Keratinocyte (primary cell): Measurements from ENCODE around the gene HIVEP1. TPM values are rescaled to one million over a fixed set of nuclear protein-coding genes. Genes with fewer than 3 reads are reported as not detected.
A peak's percentile ranks its signal among the peaks of the same experiment; 100 is the strongest.

Experiments
- DNase-seq: peaks from one replicate; pipeline ENCODE4 v3.0.0-alpha.2; 2011; ENCODE audit warnings: low read depth, missing footprints, low spot score
- FAIRE-seq: peaks from 2 replicates; lab custom pipeline; 2011; peaks lifted over from hg19 to GRCh38; lab: Jason Lieb, UNC
- H2AFZ ChIP-seq: 2 replicates; pipeline ENCODE4 v1.6.0; 2012; ENCODE audit warnings: low read length, control low read depth, inconsistent platforms; ENCODE audit not compliant: control insufficient read depth
- H3K27ac ChIP-seq: 2 replicates; pipeline ENCODE4 v1.5.1; 2011; ENCODE audit warnings: low read length; ENCODE audit not compliant: control insufficient read depth, insufficient read depth
- H3K27me3 ChIP-seq: 3 replicates; pipeline ENCODE4 v1.6.0; 2011; ENCODE audit warnings: low read length; ENCODE audit not compliant: control insufficient read depth, insufficient read depth; ENCODE audit errors: extremely low read depth
- H3K36me3 ChIP-seq, 2 experiments: 2 replicates in 1 of 2; 3 replicates in 1 of 2; pipeline ENCODE4 v1.5.1; 2011; ENCODE audit warnings: low read length in 2 of 2, mild to moderate bottlenecking in 1 of 2; ENCODE audit not compliant: control insufficient read depth in 2 of 2, insufficient read depth in 2 of 2; ENCODE audit errors: extremely low read depth in 1 of 2
- H3K4me1 ChIP-seq: 3 replicates; pipeline ENCODE4 v1.5.1; 2011; ENCODE audit warnings: low read length; ENCODE audit not compliant: control insufficient read depth, insufficient read depth; ENCODE audit errors: extremely low read depth
- H3K4me2 ChIP-seq: 3 replicates; pipeline ENCODE4 v1.6.0; 2011; ENCODE audit warnings: low read depth, low read length; ENCODE audit not compliant: control insufficient read depth, insufficient read depth; ENCODE audit errors: extremely low read depth
- H3K4me3 ChIP-seq, 3 experiments: fragments of 200-600 bp in 1 of 3; sonication (generic) in 1 of 3; 2 replicates in 2 of 3; 3 replicates in 1 of 3; pipeline ENCODE4 v1.5.1; 2011 to 2016; ENCODE audit warnings: low read length in 3 of 3, mild to moderate bottlenecking in 3 of 3, control low read depth in 2 of 3, inconsistent platforms in 1 of 3, low read depth in 1 of 3, mixed read lengths in 1 of 3, mixed run types in 1 of 3, moderate library complexity in 1 of 3; ENCODE audit not compliant: control insufficient read depth in 2 of 3, insufficient read depth in 2 of 3; ENCODE audit errors: extremely low read depth in 1 of 3
- H3K79me2 ChIP-seq: 2 replicates; pipeline ENCODE4 v1.6.0; 2012; ENCODE audit warnings: low read length; ENCODE audit not compliant: control insufficient read depth, insufficient read depth
- H3K9ac ChIP-seq: 3 replicates; pipeline ENCODE4 v1.6.0; 2011; ENCODE audit warnings: low read length; ENCODE audit not compliant: control insufficient read depth, insufficient read depth; ENCODE audit errors: extremely low read depth
- H3K9me1 ChIP-seq: 3 replicates; pipeline ENCODE4 v1.6.0; 2011; ENCODE audit warnings: low read length; ENCODE audit not compliant: control insufficient read depth, insufficient read depth; ENCODE audit errors: extremely low read depth
- H3K9me3 ChIP-seq: 2 replicates; pipeline ENCODE4 v1.5.1; 2012; ENCODE audit warnings: low read depth, low read length; ENCODE audit not compliant: control insufficient read depth
- H4K20me1 ChIP-seq: 3 replicates; pipeline ENCODE4 v1.6.0; 2011; ENCODE audit warnings: low read length; ENCODE audit not compliant: control insufficient read depth, insufficient read depth; ENCODE audit errors: extremely low read depth
- CTCF ChIP-seq, 3 experiments: IDR thresholded peaks in 1 of 3; conservative IDR thresholded peaks in 1 of 3; optimal IDR thresholded peaks in 1 of 3; 2 replicates in 2 of 3; 3 replicates in 1 of 3; pipeline versions ENCODE3 to v1.5.1; 2011; ENCODE audit warnings: low read length in 3 of 3, mild to moderate bottlenecking in 3 of 3, moderate library complexity in 2 of 3, control low read depth in 1 of 3, inconsistent platforms in 1 of 3; ENCODE audit not compliant: insufficient read depth in 2 of 3; ENCODE audit errors: extremely low read depth in 1 of 3
- EZH2 ChIP-seq: IDR thresholded peaks from one replicate; pipeline ENCODE4 v1.6.1; 2012; ENCODE audit warnings: inconsistent platforms, mild to moderate bottlenecking, low read length, moderate library complexity
- dilution Hi-C: fragments of 300-500 bp; cut with MboI; formaldehyde crosslinking; loops from one replicate; pipeline ENCODE4 v1.7.0; 2020; ENCODE audit warnings: low sequenced_read_pairs; ENCODE audit not compliant: extremely low pct_ligation_motif_present
- polyA plus RNA-seq, 5 experiments: library from polyadenylated mRNA; depleted of rRNA in 3 of 5; stranded (reverse) in 3 of 5; stranded (forward) in 1 of 5; unstranded in 1 of 5; fragments of >200 nt; gene quantifications; 1 replicate in 1 of 5; 2 replicates in 3 of 5; 3 replicates in 1 of 5; pipeline versions ENCODE4 v1.2.1 to v1.2.3, GENCODE V29; 2011 to 2012; ENCODE audit warnings: missing spikeins in 2 of 5, low read depth in 1 of 5, low replicate concordance in 1 of 5

The HIVEP1 gene
- polyA plus RNA-seq, 1 donor (not counting 4 experiments of a cell fraction or from before 2014, with no cell fraction given), result 13.7 TPM

DNA sequence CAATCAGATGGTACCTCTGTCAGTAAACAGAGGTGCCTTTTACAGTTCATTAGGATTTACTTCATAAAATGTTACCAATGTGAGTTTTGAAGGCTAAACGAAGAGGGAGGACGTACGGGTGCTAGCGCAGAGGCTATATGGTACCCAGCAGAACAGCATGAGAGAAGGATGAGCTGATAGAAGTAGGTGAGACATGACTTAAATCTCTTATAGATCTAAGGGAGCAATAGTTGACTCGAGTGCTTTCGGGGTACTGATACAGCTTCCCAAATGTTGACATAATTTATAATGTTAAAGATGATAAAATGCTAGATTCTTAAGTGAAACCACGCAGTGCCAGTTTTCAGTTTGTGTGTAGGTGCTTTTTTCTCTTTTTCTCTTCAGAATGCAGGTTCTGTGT lies 72.6 kb downstream of the HIVEP1 start:
- Histone ChIP-seq H3K36me3 (peaks cover 2 to 3% of the 10 kb centered on the region in 2 experiments), H3K9ac (no peak overlapping the region), H3K27ac (no peak overlapping the region), H3K27me3 (no peaks in the 10 kb centered on the region), H3K9me3 (no peaks in the 10 kb centered on the region), H3K9me1 (no peaks in the 10 kb centered on the region), H3K79me2 (peaks cover 18% of the 10 kb centered on the region), H4K20me1 (peaks cover 9% of the 10 kb centered on the region), H3K4me2 (no peak overlapping the region), H2AFZ (no peak overlapping the region), H3K4me3 (no peak overlapping the region), H3K4me1 (no peaks in the 10 kb centered on the region)
- TF ChIP-seq CTCF (optimal IDR thresholded peaks at IDR 0.05 in 1 of 3, IDR thresholded peaks at IDR 0.05 in 1 of 3, conservative IDR thresholded peaks at IDR 0.05 in 1 of 3; ENCODE audit: extremely low read depth in 1 of 3, insufficient read depth in 2 of 3, low read length in 3 of 3) (no peak), EZH2 (no peak)
- no peak for DNase-seq
- dilution Hi-C loops, result no loop called here
- FAIRE-seq, result no peak

DNA sequence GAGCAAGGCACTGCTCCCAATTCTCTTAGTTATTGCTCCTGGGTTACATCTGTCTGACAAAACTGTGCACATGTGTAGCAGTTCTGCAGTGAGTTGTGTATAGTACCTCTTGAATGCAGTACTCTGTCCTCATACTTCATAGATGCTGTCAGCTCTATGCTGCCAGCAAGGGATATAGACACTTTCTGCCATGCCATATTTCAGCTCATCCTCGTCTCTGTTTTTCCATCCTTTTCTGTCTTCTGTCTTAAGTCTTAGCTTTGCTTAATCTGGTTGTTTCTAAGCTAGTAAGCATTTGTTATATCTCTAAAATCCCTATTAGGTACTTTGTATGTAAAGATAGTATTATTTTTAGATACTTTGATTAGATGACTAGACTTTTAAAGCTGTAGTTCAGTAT lies 76.4 kb downstream of the HIVEP1 start:
- dilution Hi-C loops, result no loop called here
- Histone ChIP-seq H2AFZ (no peak overlapping the region), H3K4me1 (no peaks in the 10 kb centered on the region), H3K27me3 (no peaks in the 10 kb centered on the region), H4K20me1 (no peaks in the 10 kb centered on the region), H3K9me3 (no peaks in the 10 kb centered on the region), H3K4me3 (no peak overlapping the region), H3K36me3 (peaks cover 0 to 3% of the 10 kb centered on the region in 2 experiments), H3K27ac (no peak overlapping the region), H3K4me2 (no peak overlapping the region), H3K9ac (no peak overlapping the region), H3K9me1 (no peaks in the 10 kb centered on the region), H3K79me2 (peaks cover 6% of the 10 kb centered on the region)
- no peak for TF ChIP-seq CTCF (optimal IDR thresholded peaks at IDR 0.05 in 1 of 3, IDR thresholded peaks at IDR 0.05 in 1 of 3, conservative IDR thresholded peaks at IDR 0.05 in 1 of 3; ENCODE audit: extremely low read depth in 1 of 3, insufficient read depth in 2 of 3, low read length in 3 of 3)
- TF ChIP-seq EZH2, result no peak
- no peak for DNase-seq
- FAIRE-seq, result peak; percentile 51
